ENCODE measurements around the gene CRACDL. TPM values are rescaled to one million over a fixed set of nuclear protein-coding genes. Genes with fewer than 3 reads are reported as not detected.
A peak's percentile ranks its signal among the peaks of the same experiment; 100 is the strongest.

Gene CRACDL
- total RNA-seq, 1 experiment from 2014 or later: not detected

DNA sequence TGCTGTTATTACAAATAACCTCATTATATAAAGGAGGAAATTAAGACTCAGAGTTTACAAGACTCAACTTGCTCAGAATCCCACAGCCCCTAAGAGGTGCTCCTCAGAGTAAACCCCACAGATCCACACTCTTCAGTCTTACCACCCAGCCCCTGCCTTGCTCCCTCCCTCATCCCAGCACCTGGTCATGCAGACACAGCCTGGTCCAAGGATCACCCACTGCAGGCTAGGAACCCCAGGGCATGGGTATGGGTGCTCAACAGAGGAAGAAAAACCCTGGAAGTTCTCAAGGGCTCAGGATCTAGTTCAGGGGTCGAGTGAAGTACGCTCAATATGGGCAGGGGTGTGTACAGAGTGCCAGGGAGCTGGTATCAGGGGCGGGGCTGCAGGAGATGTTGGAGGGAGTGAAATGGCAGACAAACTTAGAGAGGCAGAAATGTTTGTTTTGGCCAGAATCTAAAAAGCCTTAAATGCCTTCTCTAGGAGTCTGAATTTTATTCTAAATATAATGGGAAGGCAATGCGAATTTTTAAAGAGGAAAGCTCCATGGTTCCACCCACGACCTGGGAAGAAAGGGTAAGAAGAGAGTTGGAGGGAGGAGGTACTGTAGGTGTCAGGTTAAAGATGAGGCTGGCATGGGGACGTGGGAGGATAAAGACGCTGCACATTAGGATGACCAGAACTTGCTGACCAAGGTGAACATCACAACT, 126.0 kb downstream of the CRACDL start:
- Histone ChIP-seq H3K36me3 (no peaks in the 10 kb centered on the region), H3K9me3 (peaks cover 3% of the 10 kb centered on the region; the same call in 1 of the 2 replicates), H3K27me3 (no peaks in the 10 kb centered on the region; the same call in none of the 2 replicates), H3K4me3 (no peak overlapping the region)
- DNase-seq: no peak

DNA sequence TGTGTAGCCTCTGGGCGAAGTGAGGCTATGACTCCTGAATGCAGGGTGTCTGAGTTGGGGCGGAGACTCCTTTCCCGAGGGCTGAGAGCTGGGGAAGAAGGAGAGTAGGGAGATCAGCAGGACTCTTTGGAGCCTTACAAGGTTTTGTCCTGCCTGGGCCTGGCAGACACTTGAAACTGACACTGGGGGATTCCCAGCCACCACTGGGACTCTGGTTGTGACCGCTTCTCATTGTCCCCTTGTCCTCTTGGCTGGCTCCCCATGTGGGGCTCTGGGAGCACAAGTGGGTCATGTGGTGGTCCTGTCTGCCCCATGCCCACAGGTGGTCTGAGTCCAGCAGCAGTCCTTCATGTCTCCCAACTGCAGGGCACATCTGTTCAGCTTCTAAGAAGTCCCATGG, 126.9 kb downstream of the CRACDL start:
- no peaks in the 10 kb centered on the region; the same call in none of the 2 replicates for H3K27me3 ChIP-seq
- no peak overlapping the region for H3K4me3 ChIP-seq
- DNase-seq: no peak
- H3K9me3 ChIP-seq: peaks cover 3% of the 10 kb centered on the region; the same call in 1 of the 2 replicates
- no peaks in the 10 kb centered on the region for H3K36me3 ChIP-seq

- H3K27me3 ChIP-seq: no peaks in the 10 kb centered on the region; the same call in 1 of the 2 replicates
- H3K4me3 ChIP-seq: no peak overlapping the region
- no peaks in the 10 kb centered on the region for H3K36me3 ChIP-seq
- peaks cover 3% of the 10 kb centered on the region; the same call in 1 of the 2 replicates for H3K9me3 ChIP-seq
- DNase-seq: no peak
These were observed 127.5 kb downstream of the CRACDL start for GRCh38 chr2:98808546-98808945.

- no peak overlapping the region for H3K4me3 ChIP-seq
- no peaks in the 10 kb centered on the region; the same call in 1 of the 2 replicates for H3K27me3 ChIP-seq
- H3K9me3 ChIP-seq: peaks cover 3% of the 10 kb centered on the region; the same call in 1 of the 2 replicates
These were observed 128.1 kb downstream of the CRACDL start for GRCh38 chr2:98807929-98808328.

DNA sequence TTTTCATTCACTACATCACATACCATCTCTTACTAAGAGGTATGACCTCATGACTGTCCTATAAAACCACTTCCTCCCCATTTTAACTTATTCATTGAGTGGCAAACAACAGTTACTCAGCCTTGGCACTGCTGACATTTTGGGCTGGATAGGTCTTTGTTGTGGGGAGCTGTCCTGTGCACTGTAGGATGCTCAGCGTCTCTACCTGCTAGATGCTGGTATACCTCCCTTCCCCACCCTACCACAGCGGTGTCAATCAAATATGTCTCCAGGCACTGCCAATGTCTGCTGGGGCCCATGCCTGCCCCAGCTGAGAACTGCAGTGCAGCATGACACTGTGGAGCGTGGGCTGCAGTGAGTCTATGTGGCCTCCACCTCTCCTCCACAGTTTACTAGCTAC, 128.8 kb downstream of the CRACDL start:
- no peak for DNase-seq
- Histone ChIP-seq H3K9me3 (peaks cover 1% of the 10 kb centered on the region; the same call in 1 of the 2 replicates), H3K4me3 (no peak overlapping the region), H3K27me3 (no peaks in the 10 kb centered on the region; the same call in 1 of the 2 replicates), H3K36me3 (no peaks in the 10 kb centered on the region)

More at GRCh38 chr2:98807929-98808328, 128.1 kb downstream of the CRACDL start:
- no peaks in the 10 kb centered on the region for H3K36me3 ChIP-seq
- DNase-seq: no peak

DNA sequence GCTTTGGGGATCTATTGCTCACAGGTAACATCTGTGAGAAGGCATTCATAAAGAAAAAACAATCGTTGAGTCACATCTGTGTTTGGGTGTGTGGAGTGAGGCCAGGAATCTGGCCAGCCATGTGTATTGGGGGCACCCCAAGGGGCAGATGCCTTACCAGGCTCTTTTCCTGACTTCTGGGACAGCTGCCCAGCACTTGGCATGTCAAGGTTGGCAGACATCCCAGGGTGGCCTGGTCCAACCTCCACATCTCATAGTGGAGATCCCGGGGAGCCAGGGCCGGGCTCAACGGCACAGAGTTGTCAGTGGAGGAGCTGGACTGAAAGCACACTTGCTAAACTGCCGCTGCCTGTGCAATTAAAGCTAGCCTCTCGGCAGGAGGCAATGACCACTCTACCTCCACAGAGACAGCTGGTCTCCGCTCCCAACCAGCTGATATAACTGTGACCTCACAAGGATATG, 129.8 kb downstream of the CRACDL start:
- Histone ChIP-seq H3K9me3 (no peaks in the 10 kb centered on the region), H3K36me3 (no peaks in the 10 kb centered on the region), H3K27me3 (no peaks in the 10 kb centered on the region; the same call in 1 of the 2 replicates), H3K4me3 (no peak overlapping the region)
- DNase-seq: peak; percentile 97

DNA sequence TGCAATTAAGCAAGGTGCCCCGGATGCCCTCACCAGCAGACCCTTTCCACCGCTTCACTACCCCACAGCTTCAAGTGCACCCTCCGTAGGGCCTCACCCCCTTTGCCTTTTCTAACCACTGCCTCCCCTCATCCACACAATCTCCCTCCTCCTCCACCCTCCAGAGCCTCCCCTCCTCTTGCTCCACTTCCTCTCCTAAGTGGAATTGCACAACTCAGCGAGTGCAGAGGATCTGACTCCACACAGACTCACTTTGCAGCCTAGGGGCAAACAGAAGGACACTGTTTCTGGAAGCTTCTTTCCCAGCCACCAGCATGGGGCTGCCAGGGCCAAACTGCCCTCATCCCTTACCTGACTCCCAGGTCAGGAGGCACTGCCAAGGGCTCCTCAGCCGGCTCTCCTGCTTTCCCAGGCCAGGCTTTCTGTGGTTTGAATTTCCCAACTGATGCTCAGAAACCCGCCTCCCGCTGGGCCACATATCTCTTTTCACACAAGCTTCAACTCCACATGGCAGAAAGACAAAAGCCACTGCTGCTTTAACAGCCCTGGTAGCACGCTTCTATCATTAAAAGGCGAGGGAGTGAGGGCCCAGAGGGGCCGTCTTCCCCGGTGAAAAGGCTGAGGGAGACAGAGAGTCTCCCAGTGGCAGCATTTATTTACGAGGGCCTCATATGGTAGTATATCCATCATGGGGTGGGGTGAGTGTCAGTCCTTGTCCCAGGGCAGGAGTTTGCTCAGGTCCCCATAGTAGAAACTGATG, 130.4 kb downstream of the CRACDL start:
- H3K4me3 ChIP-seq: no peak overlapping the region
- H3K36me3 ChIP-seq: no peaks in the 10 kb centered on the region
- no peaks in the 10 kb centered on the region for H3K9me3 ChIP-seq
- DNase-seq: peak; percentile 47
- H3K27me3 ChIP-seq: no peaks in the 10 kb centered on the region; the same call in 1 of the 2 replicates

DNA sequence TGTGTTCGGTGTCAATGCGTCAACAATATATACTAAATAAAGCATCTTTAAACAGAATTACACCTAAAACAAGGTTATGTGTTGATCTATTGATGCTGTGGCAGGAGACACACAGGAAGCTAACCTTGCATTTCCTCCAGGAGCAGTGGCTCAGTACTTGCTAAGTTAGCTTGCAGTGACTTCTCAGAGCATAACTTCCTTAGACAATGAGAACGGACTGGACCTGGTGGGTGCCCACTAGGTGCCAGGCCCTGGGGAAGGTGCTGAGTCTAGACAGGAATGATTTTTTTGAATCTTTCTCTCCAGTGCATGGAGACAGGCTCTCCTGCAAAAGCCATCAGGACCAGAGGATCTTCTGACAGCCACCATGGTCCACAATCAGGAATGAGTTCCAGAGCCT, 131.3 kb downstream of the CRACDL start:
- Histone ChIP-seq H3K36me3 (no peaks in the 10 kb centered on the region), H3K27me3 (no peaks in the 10 kb centered on the region), H3K9me3 (no peaks in the 10 kb centered on the region), H3K4me3 (no peak overlapping the region)
- DNase-seq: no peak

- Histone ChIP-seq H3K9me3 (no peaks in the 10 kb centered on the region), H3K4me3 (no peak overlapping the region), H3K36me3 (no peaks in the 10 kb centered on the region), H3K27me3 (no peaks in the 10 kb centered on the region)
- no peak for DNase-seq
These were observed 131.8 kb downstream of the CRACDL start for GRCh38 chr2:98804265-98804650.

DNA sequence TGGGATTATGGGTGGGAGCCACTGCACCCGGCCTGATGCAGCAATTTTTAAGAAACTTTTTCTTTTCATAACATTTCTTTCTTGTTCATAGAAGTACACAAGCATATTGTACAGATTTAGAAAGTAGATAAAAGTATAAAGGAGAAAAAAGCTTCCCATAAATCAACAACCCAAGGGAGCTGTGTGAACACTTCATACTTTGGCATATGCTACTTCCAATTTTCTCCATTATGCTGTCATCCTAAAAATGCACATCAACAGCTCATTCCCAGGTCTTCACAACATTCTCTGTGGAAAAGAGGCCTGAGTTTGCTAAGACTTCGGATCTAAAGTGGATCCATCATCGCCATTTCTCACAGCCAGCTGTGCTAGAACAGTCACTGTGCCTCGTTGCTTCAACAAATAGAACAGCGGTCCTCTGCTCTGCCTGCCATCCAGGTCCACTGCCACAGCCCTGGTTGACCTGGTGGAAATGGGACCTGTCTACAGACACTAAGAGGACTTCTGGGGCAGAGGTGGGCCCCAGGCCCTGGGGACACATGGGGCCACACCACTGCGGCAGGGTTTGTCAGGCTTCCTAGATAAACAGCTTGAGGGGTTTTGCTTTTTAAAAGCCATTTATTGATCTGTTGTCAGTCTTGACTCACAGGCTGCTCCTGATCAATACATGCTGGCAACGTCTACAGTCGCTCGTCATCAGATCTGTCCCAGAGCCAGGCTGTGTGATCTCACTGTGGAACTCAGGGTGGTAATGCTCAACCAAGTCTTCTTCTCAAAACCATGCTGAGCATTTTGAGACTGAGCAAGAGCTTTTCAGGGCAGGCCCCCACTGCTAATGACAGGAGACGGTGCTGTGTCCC, 132.4 kb downstream of the CRACDL start:
- no peak for DNase-seq
- H3K9me3 ChIP-seq: no peaks in the 10 kb centered on the region
- no peaks in the 10 kb centered on the region for H3K36me3 ChIP-seq
- no peak overlapping the region for H3K4me3 ChIP-seq
- H3K27me3 ChIP-seq: no peaks in the 10 kb centered on the region

DNA sequence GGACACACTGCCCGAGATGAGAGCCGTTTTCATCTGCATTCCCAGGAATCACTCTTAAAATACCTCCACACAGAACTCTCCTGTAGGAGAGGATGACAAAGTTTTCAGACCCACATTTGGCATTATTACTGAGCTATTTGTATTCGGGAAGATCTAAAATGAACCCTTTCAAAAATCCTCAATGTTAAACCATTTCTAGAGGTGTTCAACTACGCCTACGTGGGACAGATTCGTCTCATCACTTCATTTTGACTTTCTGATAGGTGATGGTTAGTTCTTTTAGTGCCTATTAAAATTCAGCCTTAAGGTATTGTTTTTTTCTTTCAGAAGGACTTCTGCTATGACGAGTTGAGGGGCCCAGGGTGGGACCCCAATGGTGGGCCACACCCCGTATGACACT, 133.7 kb downstream of the CRACDL start:
- no peaks in the 10 kb centered on the region for H3K36me3 ChIP-seq
- DNase-seq: no peak
- no peak overlapping the region for H3K4me3 ChIP-seq
- H3K27me3 ChIP-seq: no peaks in the 10 kb centered on the region
- no peaks in the 10 kb centered on the region for H3K9me3 ChIP-seq

DNA sequence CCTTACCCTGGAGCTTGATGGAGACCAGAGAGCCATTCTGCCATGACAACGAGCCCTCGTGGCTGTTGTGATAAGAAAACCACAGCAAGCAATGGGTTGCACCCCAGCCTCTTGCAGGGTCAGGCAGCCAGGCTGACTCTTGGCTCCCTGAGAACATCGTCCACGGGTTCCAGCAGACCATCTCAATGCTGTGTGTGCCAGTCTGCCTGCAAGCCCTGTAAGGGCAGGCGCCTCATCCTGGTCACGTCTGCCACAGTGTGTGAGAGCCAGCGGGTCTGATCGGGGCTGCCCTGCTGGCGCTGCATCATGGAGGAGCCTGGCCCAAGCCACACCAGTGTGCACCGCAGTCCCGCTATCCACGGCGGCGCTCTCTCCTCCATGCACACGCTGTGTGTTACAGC, 134.1 kb downstream of the CRACDL start:
- H3K27me3 ChIP-seq: no peaks in the 10 kb centered on the region
- no peak for DNase-seq
- no peak overlapping the region for H3K4me3 ChIP-seq
- no peaks in the 10 kb centered on the region for H3K9me3 ChIP-seq
- no peaks in the 10 kb centered on the region for H3K36me3 ChIP-seq

DNA sequence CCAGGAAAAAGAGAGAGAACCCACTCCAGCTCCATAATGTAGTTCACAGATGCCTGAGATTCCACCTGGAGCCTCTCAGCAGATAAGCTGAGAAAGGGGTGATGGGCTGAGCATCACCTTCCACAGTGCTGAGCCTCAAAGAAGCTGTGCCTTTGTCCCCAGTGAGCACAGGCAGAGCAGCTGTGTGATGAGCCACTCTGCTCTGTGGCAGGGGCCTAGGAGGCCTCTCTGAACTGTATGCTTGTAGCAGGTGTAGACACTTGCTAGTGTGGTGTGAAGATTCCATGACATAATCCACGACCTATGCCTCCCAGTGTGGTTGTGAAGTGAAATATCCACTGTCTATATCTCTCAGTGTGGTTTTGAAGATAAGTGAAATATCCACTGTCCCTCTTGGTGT, 134.7 kb downstream of the CRACDL start:
- no peak for DNase-seq

GRCh38 chr2:98800330-98801064, 135.5 kb downstream of the CRACDL start:
- DNase-seq: no peak
- Histone ChIP-seq H3K9me3 (no peaks in the 10 kb centered on the region), H3K36me3 (no peaks in the 10 kb centered on the region)

More for the DNA sequence above, 134.7 kb downstream of the CRACDL start:
- Histone ChIP-seq H3K27me3 (no peaks in the 10 kb centered on the region), H3K9me3 (no peaks in the 10 kb centered on the region), H3K4me3 (no peak overlapping the region), H3K36me3 (no peaks in the 10 kb centered on the region)

GRCh38 chr2:98799375-98800329, 136.4 kb downstream of the CRACDL start:
- Histone ChIP-seq H3K4me3 (no peak overlapping the region), H3K27me3 (no peaks in the 10 kb centered on the region), H3K36me3 (no peaks in the 10 kb centered on the region), H3K9me3 (no peaks in the 10 kb centered on the region)
- DNase-seq: no peak

More at GRCh38 chr2:98800330-98801064, 135.5 kb downstream of the CRACDL start:
- Histone ChIP-seq H3K4me3 (no peak overlapping the region), H3K27me3 (no peaks in the 10 kb centered on the region)
